Tibial nerve (tissue), 4 donors: ENCODE data around the gene ARHGAP1.

Experiments
- CTCF ChIP-seq, 5 experiments: fragments of 200-600 bp in 3 of 5; fragments of 450-650 bp in 2 of 5; sonication (generic) in 3 of 5; IDR thresholded peaks; one replicate each; pipeline ENCODE4 v1.5.1; 2016 to 2019; ENCODE audit warnings: antibody characterized with exemption in 5 of 5, mild to moderate bottlenecking in 3 of 5, moderate library complexity in 2 of 5
- EP300 ChIP-seq, 2 donors: sonication (generic); formaldehyde crosslinking; IDR thresholded peaks; one replicate each; pipeline ENCODE4 v1.6.1; 2017; ENCODE audit warnings: antibody characterized with exemption in 2 of 2, mild to moderate bottlenecking in 1 of 2
- POLR2A ChIP-seq, 2 donors: fragments of 450-650 bp; IDR thresholded peaks; one replicate each; pipeline ENCODE4 v1.6.1; 2017; ENCODE audit warnings: antibody characterized with exemption in 2 of 2, mild to moderate bottlenecking in 2 of 2, moderate library complexity in 2 of 2

GRCh38 chr11:46643986-46644385 lies 56.4 kb downstream of the ARHGAP1 start:
- no peak for TF ChIP-seq CTCF (IDR thresholded peaks at IDR 0.05)
- no peak for TF ChIP-seq POLR2A (IDR thresholded peaks at IDR 0.05)
- no peak for TF ChIP-seq EP300 (IDR thresholded peaks at IDR 0.05)
